Tibial artery (tissue), 4 donors: ENCODE data around the gene COL16A1.

Source experiments
- DNase-seq, 2 donors: peaks; one replicate each; pipeline ENCODE4 v3.0.0-alpha.2; 2019
- H3K27ac ChIP-seq, 2 donors: fragments of 200-600 bp; sonication (generic) in 1 of 2; 1 replicate in 1 of 2; 2 replicates in 1 of 2; pipeline ENCODE4 v1.5.1; 2018 to 2019; ENCODE audit warnings: mild to moderate bottlenecking in 1 of 2
- H3K27me3 ChIP-seq, 2 donors: fragments of 200-600 bp; sonication (generic) in 1 of 2; one replicate each; pipeline versions ENCODE4 v1.5.1 to v1.6.0; 2016 to 2019
- H3K36me3 ChIP-seq, 3 donors: fragments of 200-600 bp; sonication (generic) in 2 of 3; one replicate each; pipeline ENCODE4 v1.5.1; 2016 to 2019; ENCODE audit warnings: mild to moderate bottlenecking in 2 of 3
- H3K4me1 ChIP-seq, 4 donors: fragments of 200-600 bp; sonication (generic) in 2 of 4; 1 replicate in 3 of 4; 2 replicates in 1 of 4; pipeline ENCODE4 v1.5.1; 2016 to 2019
- H3K4me3 ChIP-seq, 2 donors: fragments of 200-600 bp; sonication (generic) in 1 of 2; 1 replicate in 1 of 2; 2 replicates in 1 of 2; pipeline ENCODE4 v1.5.1; 2018 to 2019; ENCODE audit warnings: mild to moderate bottlenecking in 2 of 2
- H3K9me3 ChIP-seq, 3 donors: fragments of 200-600 bp; sonication (generic) in 1 of 3; one replicate each; pipeline ENCODE4 v1.5.1; 2016 to 2019
- intact Hi-C: fragments of 100-400 bp; cut with DNase I; formaldehyde crosslinking; loops from one replicate; pipeline ENCODE4 v1.15.0; 2023; ENCODE audit warnings: low total_unique reads
- TF ChIP-seq, protein P1 (sequence below), 2 experiments: fragments of 200-600 bp in 1 of 2; fragments of 450-650 bp in 1 of 2; IDR thresholded peaks; one replicate each; pipeline ENCODE4 v1.5.1; 2017 to 2019; ENCODE audit warnings: antibody characterized with exemption in 2 of 2, mild to moderate bottlenecking in 1 of 2, moderate library complexity in 1 of 2

The COL16A1 gene

DNA sequence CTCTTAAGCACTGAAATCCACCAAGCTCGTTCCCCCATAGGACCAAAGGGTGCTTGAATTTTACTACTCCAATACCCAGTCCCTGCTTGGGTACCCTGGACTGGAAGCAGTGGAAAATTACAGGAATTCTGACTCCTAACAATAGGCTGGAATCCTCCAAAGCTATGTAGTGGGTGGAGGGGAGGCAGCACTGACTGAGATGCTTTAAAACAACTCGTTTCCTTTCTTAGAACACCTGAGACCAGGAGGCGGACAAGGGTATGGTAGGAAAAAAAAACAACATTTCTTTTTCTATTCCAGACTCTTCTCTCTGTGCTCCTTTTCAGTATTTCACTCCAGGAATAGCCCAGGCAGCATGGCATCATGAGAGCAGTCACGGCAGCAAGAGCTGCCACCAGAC, 61.5 kb downstream of the COL16A1 start:
- Histone ChIP-seq H3K27me3 (no peaks in the 10 kb centered on the region), H3K27ac (no peak overlapping the region), H3K4me1 (peaks cover 0 to 83% (median 62%) of the 10 kb centered on the region in 4 donors), H3K9me3 (no peaks in the 10 kb centered on the region), H3K4me3 (no peak overlapping the region), H3K36me3 (no peaks in the 10 kb centered on the region)
- TF ChIP-seq, protein P1, sequence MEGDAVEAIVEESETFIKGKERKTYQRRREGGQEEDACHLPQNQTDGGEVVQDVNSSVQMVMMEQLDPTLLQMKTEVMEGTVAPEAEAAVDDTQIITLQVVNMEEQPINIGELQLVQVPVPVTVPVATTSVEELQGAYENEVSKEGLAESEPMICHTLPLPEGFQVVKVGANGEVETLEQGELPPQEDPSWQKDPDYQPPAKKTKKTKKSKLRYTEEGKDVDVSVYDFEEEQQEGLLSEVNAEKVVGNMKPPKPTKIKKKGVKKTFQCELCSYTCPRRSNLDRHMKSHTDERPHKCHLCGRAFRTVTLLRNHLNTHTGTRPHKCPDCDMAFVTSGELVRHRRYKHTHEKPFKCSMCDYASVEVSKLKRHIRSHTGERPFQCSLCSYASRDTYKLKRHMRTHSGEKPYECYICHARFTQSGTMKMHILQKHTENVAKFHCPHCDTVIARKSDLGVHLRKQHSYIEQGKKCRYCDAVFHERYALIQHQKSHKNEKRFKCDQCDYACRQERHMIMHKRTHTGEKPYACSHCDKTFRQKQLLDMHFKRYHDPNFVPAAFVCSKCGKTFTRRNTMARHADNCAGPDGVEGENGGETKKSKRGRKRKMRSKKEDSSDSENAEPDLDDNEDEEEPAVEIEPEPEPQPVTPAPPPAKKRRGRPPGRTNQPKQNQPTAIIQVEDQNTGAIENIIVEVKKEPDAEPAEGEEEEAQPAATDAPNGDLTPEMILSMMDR (IDR thresholded peaks at IDR 0.05): no peak
- intact Hi-C loops: no loop called here
- DNase-seq: no peak

DNA sequence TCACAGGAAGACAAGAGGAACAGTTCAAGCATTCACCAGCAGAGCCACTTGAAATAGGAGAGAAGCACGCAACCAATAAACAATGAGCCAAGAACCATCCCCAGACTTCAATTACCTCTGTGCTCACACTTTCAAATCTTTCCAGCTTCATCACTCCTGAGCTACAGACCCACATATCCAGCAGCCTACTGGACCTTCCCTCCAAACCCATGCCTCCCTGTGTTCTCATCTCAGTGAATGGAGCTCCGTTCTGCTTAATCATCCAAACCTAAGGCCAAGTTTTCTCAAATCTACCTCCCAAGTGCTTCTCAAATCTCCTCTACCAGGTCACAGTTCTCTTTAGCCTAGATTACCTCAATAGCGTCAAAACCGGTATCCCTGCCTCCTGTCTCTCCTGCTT, 62.9 kb downstream of the COL16A1 start:
- no peak overlapping the region for H3K27ac ChIP-seq

DNA sequence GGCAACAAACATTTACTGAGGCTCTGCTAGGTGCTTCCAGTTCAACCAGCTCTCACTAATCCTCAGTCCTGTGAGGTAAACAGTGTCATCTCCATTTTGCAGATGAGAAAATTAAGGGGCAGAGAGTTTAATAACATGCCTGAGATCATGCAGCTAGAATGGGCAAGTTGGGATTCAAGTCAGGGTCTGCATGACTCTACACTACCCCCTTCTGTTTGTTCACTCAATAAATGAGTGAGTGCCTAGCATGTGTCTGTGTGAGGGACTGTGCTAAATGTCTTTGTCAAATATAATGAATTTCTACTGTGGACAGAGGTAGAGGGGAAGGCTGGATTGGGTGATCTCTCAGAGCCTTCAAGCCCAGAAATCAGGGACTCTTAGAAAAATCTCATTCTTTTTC, 63.6 kb downstream of the COL16A1 start:
- peaks cover 0 to 64% (median 46%) of the 10 kb centered on the region in 4 donors for H3K4me1 ChIP-seq
- TF ChIP-seq, protein P1 (IDR thresholded peaks at IDR 0.05): no peak
- no peak for DNase-seq
- H3K4me3 ChIP-seq: no peak overlapping the region
- H3K27ac ChIP-seq: no peak overlapping the region
- intact Hi-C loops: no loop called here
- H3K27me3 ChIP-seq: no peaks in the 10 kb centered on the region
- H3K9me3 ChIP-seq: no peaks in the 10 kb centered on the region
- H3K36me3 ChIP-seq: peaks cover under 1 to 6% (median 2%) of the 10 kb centered on the region in 3 donors

More for the DNA sequence above, 62.9 kb downstream of the COL16A1 start:
- TF ChIP-seq, protein P1 (IDR thresholded peaks at IDR 0.05): no peak
- H3K9me3 ChIP-seq: no peaks in the 10 kb centered on the region
- H3K27me3 ChIP-seq: no peaks in the 10 kb centered on the region
- no peak for DNase-seq
- H3K4me1 ChIP-seq: peaks cover 0 to 69% (median 53%) of the 10 kb centered on the region in 4 donors
- H3K4me3 ChIP-seq: no peak overlapping the region
- H3K36me3 ChIP-seq: no peaks in the 10 kb centered on the region
- intact Hi-C loops: no loop called here

DNA sequence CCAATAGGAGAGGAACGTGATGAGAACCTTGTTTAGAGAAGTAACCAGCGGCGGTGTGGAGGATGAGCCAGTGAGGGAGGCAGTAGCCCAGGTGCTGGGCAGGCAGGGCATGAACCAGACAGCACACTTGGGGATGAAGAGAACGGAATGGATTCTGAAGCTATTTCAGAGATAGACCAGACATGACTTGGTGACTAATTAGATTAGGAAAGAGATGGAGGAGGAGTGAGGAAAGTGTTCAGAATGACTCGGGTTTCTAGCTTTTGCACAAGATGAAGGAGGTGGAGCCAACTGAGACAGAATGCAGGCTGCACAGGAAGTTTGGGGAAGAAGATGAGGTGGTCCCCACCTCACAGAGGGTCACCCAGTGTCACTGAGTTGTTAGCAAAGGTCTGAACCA, 64.3 kb downstream of the COL16A1 start:
- Histone ChIP-seq H3K36me3 (peaks cover 7 to 12% (median 8%) of the 10 kb centered on the region in 3 donors), H3K9me3 (no peaks in the 10 kb centered on the region), H3K27me3 (no peaks in the 10 kb centered on the region), H3K4me3 (no peak overlapping the region), H3K27ac (no peak overlapping the region), H3K4me1 (peaks cover 0 to 66% (median 47%) of the 10 kb centered on the region in 4 donors)
- TF ChIP-seq, protein P1 (IDR thresholded peaks at IDR 0.05): no peak
- no peak for DNase-seq
- intact Hi-C loops: no loop called here

DNA sequence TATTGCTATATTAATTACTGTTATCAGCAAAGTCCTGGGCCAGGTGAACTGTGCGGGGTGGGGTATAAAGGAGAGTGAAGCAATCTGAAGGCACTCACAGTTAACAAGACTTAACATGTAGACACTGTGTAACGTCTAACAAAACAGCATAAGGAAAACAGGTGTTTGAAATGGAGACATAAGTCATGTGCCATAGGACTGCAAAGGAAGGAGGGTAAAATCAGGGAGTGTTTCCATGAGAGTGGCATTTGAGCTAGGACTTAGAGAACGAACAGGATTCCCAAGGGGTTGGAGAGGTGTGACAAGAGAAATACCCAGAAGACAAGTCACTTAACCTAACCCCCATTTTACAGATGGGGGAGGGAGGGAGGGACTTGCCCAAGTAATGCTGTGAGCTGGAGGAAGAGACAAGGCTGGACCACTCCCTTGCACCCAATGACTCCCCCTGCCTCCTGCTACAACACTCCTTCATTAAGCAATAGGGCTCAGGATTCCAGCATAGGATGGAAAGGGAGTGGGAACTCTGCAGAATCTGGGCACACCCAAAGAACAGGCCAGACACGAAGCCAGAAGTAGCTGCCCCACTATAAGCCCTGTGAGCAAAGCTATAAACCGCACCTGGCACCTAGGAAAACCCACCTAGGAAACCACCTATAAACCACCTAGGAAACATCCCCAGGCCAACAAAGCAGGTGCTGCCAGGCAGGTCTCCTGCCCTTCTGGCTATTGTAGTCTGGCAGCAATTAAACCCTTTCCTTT, 65.7 kb downstream of the COL16A1 start:
- intact Hi-C loops: no loop called here
- Histone ChIP-seq H3K9me3 (no peaks in the 10 kb centered on the region), H3K4me1 (peaks cover 0 to 55% (median 38%) of the 10 kb centered on the region in 4 donors)

More for the DNA sequence above, 65.7 kb downstream of the COL16A1 start:
- TF ChIP-seq, protein P1 (IDR thresholded peaks at IDR 0.05): no peak
- Histone ChIP-seq H3K36me3 (peaks cover 12 to 20% (median 14%) of the 10 kb centered on the region in 3 donors), H3K27ac (no peak overlapping the region), H3K4me3 (no peak overlapping the region), H3K27me3 (no peaks in the 10 kb centered on the region)
- no peak for DNase-seq
